22Rv1 (cell line): ENCODE results near the gene MGRN1.

Experiments used
- ZFX ChIP-seq: fragments of 450-650 bp; IDR thresholded peaks from 2 replicates; pipeline ENCODE4 v1.6.1; 2017; ENCODE audit warnings: antibody characterized with exemption, borderline replicate concordance
- TF ChIP-seq, protein P1 (sequence below): fragments of 450-650 bp; IDR thresholded peaks from 2 replicates; pipeline ENCODE4 v1.5.1; 2017; ENCODE audit warnings: mild to moderate bottlenecking

GRCh38 chr16:4604401-4604800 is 20.2 kb upstream of the MGRN1 start:
- TF ChIP-seq, protein P1, sequence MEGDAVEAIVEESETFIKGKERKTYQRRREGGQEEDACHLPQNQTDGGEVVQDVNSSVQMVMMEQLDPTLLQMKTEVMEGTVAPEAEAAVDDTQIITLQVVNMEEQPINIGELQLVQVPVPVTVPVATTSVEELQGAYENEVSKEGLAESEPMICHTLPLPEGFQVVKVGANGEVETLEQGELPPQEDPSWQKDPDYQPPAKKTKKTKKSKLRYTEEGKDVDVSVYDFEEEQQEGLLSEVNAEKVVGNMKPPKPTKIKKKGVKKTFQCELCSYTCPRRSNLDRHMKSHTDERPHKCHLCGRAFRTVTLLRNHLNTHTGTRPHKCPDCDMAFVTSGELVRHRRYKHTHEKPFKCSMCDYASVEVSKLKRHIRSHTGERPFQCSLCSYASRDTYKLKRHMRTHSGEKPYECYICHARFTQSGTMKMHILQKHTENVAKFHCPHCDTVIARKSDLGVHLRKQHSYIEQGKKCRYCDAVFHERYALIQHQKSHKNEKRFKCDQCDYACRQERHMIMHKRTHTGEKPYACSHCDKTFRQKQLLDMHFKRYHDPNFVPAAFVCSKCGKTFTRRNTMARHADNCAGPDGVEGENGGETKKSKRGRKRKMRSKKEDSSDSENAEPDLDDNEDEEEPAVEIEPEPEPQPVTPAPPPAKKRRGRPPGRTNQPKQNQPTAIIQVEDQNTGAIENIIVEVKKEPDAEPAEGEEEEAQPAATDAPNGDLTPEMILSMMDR = no peak
- no peak for TF ChIP-seq ZFX
